HG02970 (cell line): ENCODE measurements around the gene GRM2.

ENCODE experiments used
- ATAC-seq: cut with Tn5 transposase; IDR thresholded peaks from one replicate; pipeline ENCODE4 v1.9.1; 2021; ENCODE audit warnings: mild to moderate bottlenecking, moderate library complexity, moderate number of reproducible peaks; ENCODE audit not compliant: unreplicated experiment, low FRiP score

The GRM2 gene

DNA sequence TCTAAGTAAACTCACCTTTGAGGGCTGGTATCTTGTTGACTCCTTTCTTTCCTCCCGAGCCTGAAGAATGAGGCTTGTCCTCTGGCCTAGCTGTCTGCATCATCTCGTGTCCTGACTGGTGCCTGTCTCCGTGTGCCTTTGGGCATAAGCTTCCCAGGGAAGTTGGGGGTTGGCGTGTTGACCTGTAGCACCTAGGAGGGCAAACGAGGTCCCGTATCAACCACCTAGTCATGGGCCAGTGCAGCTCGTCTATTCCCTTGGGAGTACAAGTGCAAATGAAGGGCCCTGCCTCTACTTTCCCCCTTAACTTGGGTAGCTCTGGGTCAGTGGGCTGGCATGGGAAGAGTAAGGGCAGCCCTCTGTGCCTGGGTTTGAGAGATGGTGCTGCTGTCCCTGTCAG is 27.1 kb upstream of the GRM2 start:
- no peak for ATAC-seq

DNA sequence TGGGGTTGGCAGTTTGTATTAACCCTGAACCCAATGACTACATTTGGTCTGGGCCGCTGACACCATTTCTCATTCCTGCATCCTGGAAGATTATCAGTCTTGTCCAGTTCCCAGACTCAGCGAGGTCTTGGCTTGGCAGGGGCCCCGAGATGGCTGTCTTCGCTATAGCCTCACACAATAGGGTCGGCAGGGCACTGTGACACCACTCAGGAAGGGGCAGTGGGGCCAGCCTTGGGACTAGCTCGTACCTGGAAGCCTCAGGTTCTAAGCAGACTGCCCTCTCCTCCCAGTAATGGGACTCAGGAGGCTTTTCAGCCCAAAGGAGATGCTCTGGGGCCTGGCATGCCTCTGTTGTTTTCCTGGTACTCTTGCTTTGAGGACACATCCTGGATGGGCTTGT is 26.7 kb upstream of the GRM2 start:
- no peak for ATAC-seq

DNA sequence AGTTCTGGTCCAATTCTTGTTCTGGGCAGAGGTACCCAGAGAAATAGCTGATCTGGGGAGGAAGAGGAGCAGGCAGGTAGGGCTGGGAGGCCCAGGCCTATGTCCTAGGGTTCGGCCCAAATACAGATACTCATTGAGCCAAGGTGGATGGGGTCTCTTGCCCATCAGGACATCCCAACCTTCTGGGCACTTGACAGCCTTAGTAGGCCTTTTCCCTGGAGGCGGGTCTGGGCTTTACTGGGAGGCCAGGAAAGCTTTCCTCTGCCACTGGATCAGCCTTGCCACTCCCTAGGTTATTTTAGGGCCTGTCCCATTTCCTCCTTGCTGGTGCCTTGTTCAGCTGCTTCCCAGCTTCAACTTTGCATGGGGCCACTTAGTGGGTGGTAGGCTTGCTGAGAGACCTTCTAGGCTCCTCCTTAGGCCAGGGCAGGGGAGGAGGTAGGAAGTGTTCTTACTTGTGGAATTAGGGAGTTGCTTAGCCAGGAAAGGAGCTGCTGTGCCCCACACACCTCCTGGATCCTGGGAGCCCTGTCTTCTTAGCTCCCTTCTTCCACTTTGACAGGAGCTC is 26.1 kb upstream of the GRM2 start:
- ATAC-seq = no peak

- ATAC-seq = no peak
Measured at GRCh38 chr3:51681453-51681852, 25.4 kb upstream of the GRM2 start.

DNA sequence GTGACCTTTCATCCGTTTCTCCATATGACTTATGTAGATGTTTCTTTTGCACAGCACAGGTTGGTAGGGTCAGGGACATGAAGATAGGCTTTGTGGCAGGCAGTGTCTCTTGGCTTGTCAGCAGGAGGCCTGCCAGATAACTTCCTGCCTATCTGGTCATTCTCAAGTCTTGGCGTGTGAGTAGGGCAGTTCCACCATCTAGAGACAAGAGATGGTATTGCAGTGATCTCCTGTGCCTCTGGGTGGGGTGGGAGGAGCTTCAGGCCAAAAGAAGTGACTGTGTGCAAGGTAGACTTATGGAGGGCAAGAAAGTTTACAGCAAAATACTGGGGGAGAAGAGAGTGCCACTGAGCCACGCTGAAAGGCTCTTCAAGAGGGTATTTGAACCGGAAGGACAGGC is 24.8 kb upstream of the GRM2 start:
- peak; percentile 58 for ATAC-seq

DNA sequence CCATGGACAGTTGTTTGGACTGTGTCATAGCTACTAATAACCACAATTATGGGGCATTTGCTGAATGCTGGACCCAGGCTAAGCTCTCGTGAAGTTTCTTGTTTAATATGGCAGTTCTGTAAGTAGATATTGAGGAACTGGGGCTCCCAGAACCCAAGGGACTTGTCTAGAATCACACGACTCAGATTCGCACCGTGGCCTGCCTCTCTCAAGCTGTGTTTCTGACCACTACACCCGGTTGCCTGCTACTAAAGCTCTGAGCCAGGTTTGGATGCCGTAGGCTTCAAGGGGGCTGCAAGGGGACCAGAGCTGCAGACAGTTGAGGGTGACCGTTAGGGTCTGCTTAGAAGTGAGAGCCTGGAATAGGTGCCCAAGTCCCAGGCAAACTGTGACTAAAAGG is 24.3 kb upstream of the GRM2 start:
- no peak for ATAC-seq

GRCh38 chr3:51683566-51683965 is 23.3 kb upstream of the GRM2 start:
- ATAC-seq = no peak

DNA sequence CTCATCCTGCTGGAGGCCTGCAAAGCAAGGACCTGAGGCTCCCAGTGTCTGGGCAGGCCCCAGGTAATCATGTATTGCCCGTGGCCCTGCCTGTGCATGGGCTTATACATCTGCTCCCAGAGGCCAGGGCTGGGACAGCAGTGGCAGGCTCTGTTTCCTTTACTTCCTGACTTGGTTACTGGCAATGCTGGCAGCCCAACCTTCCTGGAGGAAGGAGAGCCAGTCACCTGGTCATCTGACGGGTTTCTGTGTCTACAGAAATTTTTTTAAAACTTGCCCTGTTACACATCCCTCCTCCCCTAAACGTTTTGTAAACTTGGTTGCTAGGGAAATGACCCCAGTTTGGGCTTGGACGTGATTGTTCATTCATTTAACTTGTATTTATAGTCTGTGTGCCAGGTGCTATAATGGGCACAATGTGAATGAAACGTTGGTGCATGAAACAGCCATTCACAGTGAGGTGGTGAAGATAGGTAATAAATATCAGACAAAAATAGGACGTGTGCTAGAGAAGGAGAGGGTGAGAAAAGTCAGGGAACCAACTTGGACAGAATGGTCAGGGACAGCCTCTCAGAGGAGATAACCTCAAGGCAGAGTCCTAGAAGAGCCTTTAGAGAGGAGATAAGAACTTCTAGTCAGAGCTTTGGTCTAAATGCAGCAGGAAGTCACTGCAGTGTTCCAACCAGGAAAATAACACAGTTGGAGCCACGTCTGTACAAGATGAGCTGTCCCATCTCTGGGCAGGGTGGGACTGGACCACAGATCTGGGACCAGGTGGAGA is 21.7 kb upstream of the GRM2 start:
- no peak for ATAC-seq

DNA sequence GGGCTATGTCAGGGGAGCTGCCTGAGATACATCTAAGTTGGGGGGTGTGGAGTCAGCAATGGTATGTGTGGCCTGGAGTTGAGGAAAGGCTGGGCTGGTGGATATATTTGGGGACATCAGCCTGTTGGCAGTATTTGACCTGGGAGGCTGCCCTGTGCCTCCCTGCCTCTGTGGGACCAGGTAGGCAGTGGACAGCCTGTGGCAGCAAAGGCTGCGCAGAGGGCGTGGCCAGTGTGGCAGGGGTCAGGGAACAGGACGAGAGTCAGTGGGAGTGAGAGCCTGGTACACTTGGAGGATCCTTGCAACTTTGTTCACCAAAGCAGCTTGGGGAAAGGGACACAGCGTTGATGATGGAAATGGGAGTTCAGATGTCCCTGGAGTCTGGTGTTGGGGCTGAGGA is 20.8 kb upstream of the GRM2 start:
- no peak for ATAC-seq

DNA sequence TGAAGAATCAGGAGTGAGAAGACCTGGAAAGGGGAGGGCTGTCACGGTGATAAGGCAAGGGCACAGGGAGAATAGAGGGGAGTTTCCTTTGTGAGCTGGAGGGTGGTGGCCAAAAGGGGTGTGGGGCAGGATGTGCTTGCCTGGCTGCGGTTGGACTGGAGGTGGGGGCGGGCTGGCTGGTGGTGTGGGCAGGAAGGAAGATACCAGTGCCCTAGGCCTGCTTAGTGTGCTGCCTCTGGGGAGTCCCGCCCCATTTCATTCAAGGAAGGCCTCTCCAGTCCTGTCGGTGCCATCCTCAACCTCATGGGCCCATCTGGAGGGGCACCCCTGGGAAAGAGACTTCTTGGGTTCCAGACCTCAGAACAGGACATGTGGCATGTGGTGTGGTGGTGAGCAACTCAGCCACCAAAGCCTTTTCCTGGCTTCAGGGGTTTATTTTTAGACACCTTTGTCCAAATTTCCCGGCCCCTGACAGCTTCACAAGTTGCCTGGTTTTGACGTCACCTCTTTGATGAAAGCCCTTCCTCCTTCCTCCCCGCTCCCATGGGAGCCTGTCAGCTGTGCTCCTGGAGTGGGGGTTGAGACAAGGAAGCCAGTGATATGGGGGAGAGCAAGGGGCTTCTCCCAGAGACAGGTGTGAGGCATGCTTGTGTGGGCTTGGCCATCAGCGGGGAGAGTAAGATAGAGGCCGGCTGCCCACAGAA is 20.2 kb upstream of the GRM2 start:
- ATAC-seq = no peak

GRCh38 chr3:51687431-51688205 is 19.2 kb upstream of the GRM2 start:
- no peak for ATAC-seq

DNA sequence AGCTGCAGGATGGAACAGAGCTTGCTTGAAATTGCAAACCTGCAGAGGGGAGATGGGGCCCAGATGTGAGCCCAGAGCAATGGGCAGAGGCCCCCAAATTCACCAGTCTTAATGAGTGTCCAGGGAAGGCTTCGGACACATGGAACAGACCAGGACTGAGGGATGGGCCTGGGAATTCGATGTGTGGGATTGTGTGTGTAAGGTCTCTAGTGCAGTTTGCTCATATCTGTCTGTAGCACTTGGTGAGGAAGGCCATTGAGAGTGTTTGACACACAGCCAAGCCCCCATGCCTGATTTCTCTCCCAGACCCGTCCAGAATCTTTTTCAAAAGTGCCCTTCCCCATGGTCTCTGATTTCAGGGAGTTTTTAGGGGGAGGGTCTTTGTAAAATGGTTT is 18.7 kb upstream of the GRM2 start:
- no peak for ATAC-seq

DNA sequence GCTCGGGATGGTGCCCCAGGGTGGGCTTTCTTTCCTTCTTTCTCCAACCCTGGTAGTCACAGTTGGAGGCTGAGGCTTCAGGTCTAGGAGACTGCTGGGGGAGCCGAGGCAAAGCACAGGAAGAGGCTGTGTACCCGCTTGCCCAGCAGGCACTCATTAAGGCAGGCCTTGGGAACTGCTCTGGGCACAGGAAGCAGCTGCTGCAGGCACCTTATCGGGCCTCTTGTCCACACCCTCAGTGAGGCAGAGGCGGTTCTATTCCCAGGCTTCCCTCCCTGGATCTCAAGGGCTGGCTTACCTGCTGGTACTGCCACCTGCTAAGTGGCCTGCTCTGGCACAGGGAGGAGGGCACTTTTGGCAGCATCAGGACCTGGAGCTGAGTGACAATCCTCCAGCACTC is 15.8 kb upstream of the GRM2 start:
- no peak for ATAC-seq

GRCh38 chr3:51691949-51692348 is 14.9 kb upstream of the GRM2 start:
- no peak for ATAC-seq

DNA sequence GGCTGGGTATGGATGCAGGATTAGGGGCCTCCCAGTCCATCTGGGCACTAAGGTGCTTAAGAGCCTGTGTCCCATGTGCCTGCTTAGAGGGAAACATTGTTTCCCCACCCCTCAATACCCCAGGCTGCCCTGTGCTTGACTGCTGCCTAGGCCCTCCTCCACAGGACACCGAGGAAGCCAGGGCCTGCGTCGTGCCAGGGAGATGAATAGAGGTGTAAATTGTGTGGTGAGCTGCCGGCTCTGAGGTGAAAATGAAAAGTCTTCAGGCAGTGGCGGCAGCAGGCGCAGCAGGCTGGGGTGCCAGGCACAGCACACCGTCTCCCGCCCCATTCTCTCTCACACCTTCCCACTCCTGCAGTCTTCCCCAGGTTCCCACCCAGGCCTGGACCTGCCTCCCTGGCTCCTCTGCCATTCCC is 13.9 kb upstream of the GRM2 start:
- ATAC-seq = no peak

DNA sequence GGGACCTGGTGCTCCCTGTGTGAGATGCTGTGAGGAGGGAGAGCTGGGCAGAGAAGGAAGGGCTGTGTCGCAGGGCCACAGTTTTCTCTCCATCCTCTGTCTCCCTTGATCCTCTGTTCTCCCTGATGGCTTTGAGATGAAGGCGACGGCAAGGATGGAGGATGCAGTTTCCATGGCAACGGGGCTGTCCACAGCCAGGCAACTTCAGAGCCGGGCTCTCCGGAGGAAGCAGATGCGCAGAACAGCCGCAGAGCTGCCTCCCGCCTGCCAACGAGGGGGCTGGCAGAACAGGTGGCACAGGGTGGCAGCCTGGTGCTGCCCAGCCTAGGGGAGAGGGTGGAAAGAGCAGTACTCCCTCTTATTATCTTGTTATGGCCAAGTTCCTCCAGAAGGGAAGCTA is 9.9 kb upstream of the GRM2 start:
- ATAC-seq = no peak

GRCh38 chr3:51698209-51698608 is 8.7 kb upstream of the GRM2 start:
- ATAC-seq = no peak

DNA sequence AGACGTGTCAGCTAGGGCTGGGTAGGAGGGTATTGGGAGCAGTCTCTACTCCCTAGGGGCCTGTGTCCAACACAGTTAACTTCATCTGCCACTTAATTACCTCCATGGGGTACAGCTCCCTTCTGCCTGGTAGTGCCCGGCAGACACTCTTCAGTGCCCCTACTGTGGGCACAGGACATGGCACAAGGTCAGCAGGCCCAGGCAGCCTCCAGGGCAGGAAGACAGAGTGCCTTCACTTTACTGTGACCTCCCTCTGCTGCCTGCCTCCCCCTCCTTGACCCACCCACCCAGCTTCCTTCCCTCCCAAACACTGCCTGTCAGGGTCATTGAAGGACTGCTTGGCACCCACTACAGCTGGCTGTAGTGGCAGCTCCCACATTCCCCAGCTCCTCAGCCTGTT is 6.5 kb upstream of the GRM2 start:
- ATAC-seq = no peak

DNA sequence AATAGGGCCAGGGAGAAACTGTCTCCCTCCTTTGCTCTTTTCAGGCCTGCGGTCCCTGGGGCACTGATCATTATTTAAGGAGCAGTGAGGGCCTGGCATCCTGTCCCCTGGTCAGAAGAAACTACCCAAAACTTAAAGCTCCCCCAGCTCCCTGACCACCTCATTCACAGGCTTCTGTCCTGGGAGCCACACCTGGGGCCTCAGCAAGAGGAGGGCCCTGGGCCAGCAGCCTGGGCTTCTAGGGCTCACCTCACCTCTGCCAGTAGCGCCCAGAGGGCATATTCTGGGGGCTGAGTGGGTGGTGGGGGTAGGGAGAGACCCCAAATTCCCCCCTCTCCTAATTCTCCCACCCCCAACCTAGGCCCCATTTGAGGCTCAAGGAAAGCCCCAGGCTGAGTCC is 4.7 kb upstream of the GRM2 start:
- ATAC-seq = no peak

DNA sequence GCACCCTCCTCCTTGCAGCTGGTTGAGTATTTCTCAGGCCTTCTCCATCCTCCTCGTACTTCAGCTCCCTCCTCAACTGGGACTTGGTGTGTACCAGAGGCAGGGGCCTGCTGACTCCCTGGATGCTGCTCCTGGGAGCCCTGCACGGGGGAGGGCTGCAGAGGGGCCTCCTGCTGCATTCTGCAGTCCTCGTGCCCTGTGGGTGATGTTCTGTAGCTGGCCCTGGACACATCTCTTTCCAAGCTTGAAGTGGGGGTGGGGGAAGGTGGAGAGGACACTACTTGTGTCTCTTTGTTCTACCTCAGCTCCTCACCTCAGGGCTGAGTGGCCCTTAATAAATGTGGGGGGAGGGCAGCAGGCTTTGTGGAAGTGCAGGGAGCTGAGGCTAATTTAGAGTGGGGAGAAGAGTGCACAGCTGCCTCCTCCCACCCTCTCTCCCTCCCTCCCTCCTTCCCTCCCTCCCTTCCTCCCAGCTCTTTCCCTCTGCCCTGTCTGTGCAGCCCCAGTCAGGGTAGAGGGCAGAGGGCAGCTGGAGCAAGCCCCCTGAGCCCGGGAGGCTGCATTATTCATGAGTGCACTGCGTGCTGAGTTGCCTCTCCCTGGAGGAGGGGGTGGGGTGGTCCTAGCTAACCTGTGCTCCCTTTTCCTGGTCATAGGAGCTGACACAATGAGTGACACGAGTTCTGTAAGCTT is 3.7 kb upstream of the GRM2 start:
- no peak for ATAC-seq
